DOHH2 (cell line): ENCODE results near the gene PDE1C.

Experiments used
- H3F3A ChIP-seq: fragments of 200-600 bp; sonication (generic), shearing (Covaris generic); 2 replicates; pipeline ENCODE4 v1.6.0; 2016; ENCODE audit warnings: antibody characterized with exemption, mild to moderate bottlenecking; ENCODE audit not compliant: control insufficient read depth, insufficient read depth
- H3K27ac ChIP-seq: fragments of 200-600 bp; sonication (generic); 2 replicates; pipeline ENCODE4 v1.5.1; 2014; ENCODE audit warnings: low read depth, mild to moderate bottlenecking, low read length, moderate library complexity
- H3K27me3 ChIP-seq: fragments of 200-600 bp; sonication (generic); 2 replicates; pipeline ENCODE4 v1.6.1; 2014; ENCODE audit warnings: mild to moderate bottlenecking, low read length, mixed read lengths; ENCODE audit not compliant: control insufficient read depth
- H3K36me3 ChIP-seq: fragments of 200-600 bp; sonication (generic); 2 replicates; pipeline ENCODE4 v1.6.1; 2014; ENCODE audit warnings: mild to moderate bottlenecking, low read length, moderate library complexity, mixed read lengths; ENCODE audit not compliant: control insufficient read depth
- H3K4me1 ChIP-seq: fragments of 200-600 bp; sonication (generic); 2 replicates; pipeline ENCODE4 v1.6.1; 2014; ENCODE audit warnings: mild to moderate bottlenecking, low read length, mixed read lengths; ENCODE audit not compliant: control insufficient read depth
- H3K4me2 ChIP-seq: fragments of 200-600 bp; sonication (generic); 2 replicates; pipeline ENCODE4 v1.6.0; 2014; ENCODE audit warnings: mild to moderate bottlenecking, low read length, moderate library complexity
- H3K4me3 ChIP-seq: fragments of 200-600 bp; sonication (generic); 2 replicates; pipeline ENCODE4 v1.5.1; 2014; ENCODE audit warnings: mild to moderate bottlenecking, low read length, mixed read lengths
- H3K79me2 ChIP-seq: fragments of 200-600 bp; sonication (generic); 2 replicates; pipeline ENCODE4 v1.6.1; 2014; ENCODE audit warnings: mild to moderate bottlenecking, low read length, mixed read lengths; ENCODE audit not compliant: control insufficient read depth
- H3K9me2 ChIP-seq: fragments of 200-600 bp; sonication (generic); replicated peaks from 2 replicates; pipeline ENCODE4 v1.6.1; 2014; ENCODE audit warnings: mild to moderate bottlenecking, low read length, mixed read lengths; ENCODE audit not compliant: control insufficient read depth
- H3K9me3 ChIP-seq: fragments of 200-600 bp; sonication (generic); 2 replicates; pipeline ENCODE4 v1.6.1; 2014; ENCODE audit warnings: antibody characterized with exemption, low read length, mixed read lengths; ENCODE audit not compliant: control insufficient read depth, insufficient read depth
- H4K20me1 ChIP-seq: fragments of 200-600 bp; sonication (generic); 2 replicates; pipeline ENCODE4 v1.6.0; 2014; ENCODE audit warnings: low read depth, mild to moderate bottlenecking, antibody characterized with exemption, low read length, moderate library complexity; ENCODE audit not compliant: control insufficient read depth, insufficient read depth
- EZH2phosphoT487 ChIP-seq: fragments of 200-600 bp; sonication (generic); IDR thresholded peaks from 2 replicates; pipeline ENCODE4 v1.6.1; 2017; ENCODE audit warnings: borderline replicate concordance, mild to moderate bottlenecking, antibody characterized with exemption, low read length, moderate library complexity, mixed read lengths
- TF ChIP-seq, protein P1 (sequence below): fragments of 200-600 bp; sonication (generic); IDR thresholded peaks from one replicate; pipeline ENCODE4 v1.5.1; 2014; ENCODE audit warnings: antibody characterized with exemption, mild to moderate bottlenecking, low read depth, low read length; ENCODE audit not compliant: poor library complexity, severe bottlenecking

The PDE1C gene

DNA sequence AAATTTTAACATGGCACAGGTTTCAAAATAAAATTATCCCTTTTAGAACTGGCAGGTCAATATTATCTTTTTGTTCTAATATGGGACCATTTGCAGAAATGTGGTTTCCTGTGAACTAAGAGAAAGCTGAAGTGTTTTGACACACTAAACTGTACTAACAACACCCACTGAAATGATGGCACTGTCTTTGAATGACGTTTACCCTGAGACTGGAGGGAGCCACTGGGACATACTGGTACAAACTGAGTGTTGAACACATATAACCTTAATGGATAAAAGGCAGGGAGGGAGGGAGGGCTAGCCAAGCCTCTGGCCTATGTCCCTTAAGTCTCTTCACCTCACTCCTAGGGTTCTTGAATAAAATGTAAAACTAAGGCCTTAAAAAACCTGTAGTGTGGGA is 95.9 kb downstream of the PDE1C start:
- H3K4me2 ChIP-seq, result no peak overlapping the region
- no peaks in the 10 kb centered on the region for H3K36me3 ChIP-seq
- H3K4me1 ChIP-seq, result no peaks in the 10 kb centered on the region
- no peaks in the 10 kb centered on the region for H4K20me1 ChIP-seq
- TF ChIP-seq, protein P1, sequence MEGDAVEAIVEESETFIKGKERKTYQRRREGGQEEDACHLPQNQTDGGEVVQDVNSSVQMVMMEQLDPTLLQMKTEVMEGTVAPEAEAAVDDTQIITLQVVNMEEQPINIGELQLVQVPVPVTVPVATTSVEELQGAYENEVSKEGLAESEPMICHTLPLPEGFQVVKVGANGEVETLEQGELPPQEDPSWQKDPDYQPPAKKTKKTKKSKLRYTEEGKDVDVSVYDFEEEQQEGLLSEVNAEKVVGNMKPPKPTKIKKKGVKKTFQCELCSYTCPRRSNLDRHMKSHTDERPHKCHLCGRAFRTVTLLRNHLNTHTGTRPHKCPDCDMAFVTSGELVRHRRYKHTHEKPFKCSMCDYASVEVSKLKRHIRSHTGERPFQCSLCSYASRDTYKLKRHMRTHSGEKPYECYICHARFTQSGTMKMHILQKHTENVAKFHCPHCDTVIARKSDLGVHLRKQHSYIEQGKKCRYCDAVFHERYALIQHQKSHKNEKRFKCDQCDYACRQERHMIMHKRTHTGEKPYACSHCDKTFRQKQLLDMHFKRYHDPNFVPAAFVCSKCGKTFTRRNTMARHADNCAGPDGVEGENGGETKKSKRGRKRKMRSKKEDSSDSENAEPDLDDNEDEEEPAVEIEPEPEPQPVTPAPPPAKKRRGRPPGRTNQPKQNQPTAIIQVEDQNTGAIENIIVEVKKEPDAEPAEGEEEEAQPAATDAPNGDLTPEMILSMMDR, result no peak
- TF ChIP-seq EZH2phosphoT487, result no peak
- no peaks in the 10 kb centered on the region for H3K9me2 ChIP-seq
- H3K79me2 ChIP-seq, result no peaks in the 10 kb centered on the region
- H3K4me3 ChIP-seq, result no peak overlapping the region
- no peaks in the 10 kb centered on the region for H3F3A ChIP-seq
- no peaks in the 10 kb centered on the region for H3K27me3 ChIP-seq
- no peak overlapping the region for H3K27ac ChIP-seq
- no peaks in the 10 kb centered on the region for H3K9me3 ChIP-seq

DNA sequence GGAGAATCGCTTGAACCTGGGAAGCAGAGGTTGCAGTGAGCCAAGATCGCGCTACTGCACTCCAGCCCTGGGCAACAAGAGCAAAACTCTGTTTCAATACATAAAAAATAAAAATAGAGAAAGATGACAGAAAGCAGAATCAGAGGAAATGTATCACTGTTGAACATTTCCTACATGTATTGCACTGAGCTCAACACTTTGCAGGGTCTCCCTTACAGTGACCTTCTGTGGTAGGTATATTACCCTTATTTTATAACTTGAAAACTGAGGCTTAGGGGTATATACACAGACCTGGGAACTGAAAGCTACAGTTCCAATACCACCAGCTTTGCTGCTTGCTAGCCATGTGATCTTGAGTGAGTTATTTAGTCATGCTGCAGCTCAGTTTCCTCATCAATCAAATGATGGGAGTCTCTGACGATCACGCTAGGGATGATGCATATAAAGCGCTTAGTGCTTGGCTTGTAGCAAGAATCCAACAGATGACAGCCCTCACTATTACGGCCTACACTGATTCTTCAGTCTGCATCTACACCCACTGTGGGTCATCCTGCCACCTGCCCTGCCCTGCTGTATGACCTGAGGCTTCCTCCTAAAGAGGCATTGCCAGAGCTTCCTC is 99.0 kb downstream of the PDE1C start:
- no peaks in the 10 kb centered on the region for H3K9me2 ChIP-seq
- H3K27me3 ChIP-seq, result no peaks in the 10 kb centered on the region
- no peaks in the 10 kb centered on the region for H3K4me1 ChIP-seq
- no peaks in the 10 kb centered on the region for H3K9me3 ChIP-seq
- no peaks in the 10 kb centered on the region for H3K79me2 ChIP-seq
- no peaks in the 10 kb centered on the region for H3F3A ChIP-seq
- H3K4me3 ChIP-seq, result no peak overlapping the region
- no peaks in the 10 kb centered on the region for H4K20me1 ChIP-seq
- no peaks in the 10 kb centered on the region for H3K36me3 ChIP-seq
- TF ChIP-seq, protein P1, result no peak
- TF ChIP-seq EZH2phosphoT487, result no peak
- no peak overlapping the region for H3K27ac ChIP-seq
- H3K4me2 ChIP-seq, result no peak overlapping the region

DNA sequence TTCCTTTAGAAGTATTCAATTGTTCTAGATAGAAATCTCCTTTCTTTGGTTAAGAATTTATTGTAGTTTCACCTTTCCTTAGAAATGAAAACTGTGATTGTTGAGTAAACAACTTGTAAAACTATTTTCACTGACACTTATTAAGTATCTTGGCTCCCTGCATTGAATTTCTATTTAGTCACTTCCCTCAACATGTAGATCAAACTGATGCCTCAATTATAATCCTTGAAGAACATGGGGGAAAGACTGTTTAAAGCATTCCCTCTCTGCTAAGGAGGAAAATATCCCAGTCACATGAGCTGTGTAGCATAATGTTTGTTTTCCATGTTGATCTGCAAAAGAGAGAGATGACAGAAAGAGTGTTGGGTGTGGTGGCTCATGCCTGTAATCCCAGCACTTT is 99.7 kb downstream of the PDE1C start:
- Histone ChIP-seq H3K36me3 (no peaks in the 10 kb centered on the region), H3K79me2 (no peaks in the 10 kb centered on the region), H3K4me3 (no peak overlapping the region), H4K20me1 (no peaks in the 10 kb centered on the region), H3K27me3 (no peaks in the 10 kb centered on the region), H3K27ac (no peak overlapping the region), H3K4me1 (no peaks in the 10 kb centered on the region), H3F3A (no peaks in the 10 kb centered on the region), H3K9me3 (no peaks in the 10 kb centered on the region), H3K4me2 (no peak overlapping the region), H3K9me2 (no peaks in the 10 kb centered on the region)
- TF ChIP-seq, protein P1, result no peak
- TF ChIP-seq EZH2phosphoT487, result no peak
